Fibroblast of skin of abdomen (primary cell): ENCODE results near the gene CHN2.
A peak's percentile ranks its signal among the peaks of the same experiment; 100 is the strongest.

Source experiments
- DNase-seq: peaks from one replicate; pipeline ENCODE4 v3.0.0-alpha.2; 2013

Gene CHN2

DNA sequence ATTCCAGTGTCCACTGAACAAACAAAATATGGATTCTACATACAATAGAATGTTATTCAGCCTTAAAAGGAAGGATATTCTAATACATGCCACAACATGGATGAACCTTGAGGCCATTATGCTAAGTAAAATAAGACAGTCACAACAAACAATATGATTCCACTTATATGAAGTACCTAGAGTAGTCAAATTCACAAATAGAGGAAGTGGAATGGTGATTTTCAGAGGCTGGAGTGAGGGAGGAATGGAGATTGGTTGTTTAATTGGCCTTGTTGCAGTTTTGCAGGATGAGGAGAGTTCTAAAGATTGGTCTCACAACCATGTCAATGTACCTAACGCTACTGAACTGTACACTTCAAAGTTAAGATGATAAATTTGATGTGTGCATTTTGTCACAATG lies 119.6 kb downstream of the CHN2 start:
- DNase-seq = no peak

DNA sequence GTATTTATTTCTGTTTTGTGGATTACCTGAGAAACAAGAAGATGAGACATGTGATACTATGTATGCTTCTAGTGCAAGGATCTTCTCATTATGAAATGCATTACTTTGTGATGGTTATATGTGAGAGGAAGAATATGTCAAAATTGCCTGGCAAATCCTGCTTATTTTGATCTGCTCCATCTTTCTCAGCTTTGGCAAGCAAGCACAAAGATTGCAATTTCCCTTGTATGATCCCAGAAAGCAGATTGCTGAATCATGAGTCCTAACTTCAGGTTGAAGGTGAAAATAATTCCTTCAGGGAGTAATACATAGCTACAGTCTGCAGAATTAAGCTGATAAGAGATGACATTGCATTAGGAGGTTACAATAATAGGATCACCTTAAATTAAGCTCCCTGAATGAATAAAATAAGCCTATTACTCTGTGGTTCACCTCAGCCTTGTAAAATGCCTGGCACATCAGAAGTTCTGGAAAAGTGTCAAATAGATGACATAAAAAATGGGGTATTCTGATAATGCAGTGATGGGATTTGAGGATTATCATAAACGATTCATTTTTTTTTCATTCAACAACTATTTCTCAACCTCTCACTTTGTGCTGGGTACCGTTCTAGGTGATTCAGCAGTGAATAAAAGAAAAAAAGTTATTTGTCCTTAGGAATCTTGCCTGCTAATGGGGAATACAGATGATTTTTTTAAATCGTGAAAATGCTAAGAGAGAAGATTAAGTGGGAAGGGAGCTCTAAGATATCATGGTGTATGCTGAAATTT lies 120.7 kb downstream of the CHN2 start:
- DNase-seq = no peak

DNA sequence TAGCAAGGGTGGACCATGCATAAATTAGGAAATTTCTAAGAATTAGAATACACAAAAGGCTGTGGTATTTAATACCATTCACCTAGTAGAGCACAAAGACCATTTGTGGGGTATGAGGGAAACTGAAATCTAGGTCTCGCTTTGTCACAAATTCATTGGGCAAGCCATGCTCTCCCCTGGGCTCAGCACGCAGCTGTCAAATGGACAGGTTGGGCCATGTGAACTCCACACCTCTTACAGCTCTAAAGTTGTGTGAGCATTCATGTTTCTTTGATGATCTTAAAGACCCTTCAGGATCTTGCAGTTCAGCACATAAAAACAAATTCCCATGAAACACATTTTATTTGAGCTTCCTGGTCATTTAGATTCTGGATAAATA lies 121.3 kb downstream of the CHN2 start:
- DNase-seq = no peak

DNA sequence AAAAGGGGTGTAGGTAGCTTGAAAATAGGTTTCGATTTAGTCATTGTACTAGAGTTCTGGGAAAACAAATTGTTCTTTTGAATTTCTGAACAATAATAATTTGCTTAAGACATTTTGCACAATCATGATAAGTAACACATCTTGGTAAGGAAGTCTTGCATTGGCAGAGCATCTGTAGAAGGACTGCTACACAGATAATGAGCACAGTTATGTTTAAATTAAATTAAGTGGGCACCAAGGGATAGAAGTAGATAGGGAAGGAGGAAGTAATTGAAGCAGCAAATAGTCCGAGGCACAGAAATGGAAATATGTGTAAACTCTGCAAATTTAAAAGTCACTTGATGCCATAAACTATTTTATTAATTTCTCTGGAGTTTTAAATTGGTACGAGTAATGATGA lies 122.4 kb downstream of the CHN2 start:
- DNase-seq = no peak

DNA sequence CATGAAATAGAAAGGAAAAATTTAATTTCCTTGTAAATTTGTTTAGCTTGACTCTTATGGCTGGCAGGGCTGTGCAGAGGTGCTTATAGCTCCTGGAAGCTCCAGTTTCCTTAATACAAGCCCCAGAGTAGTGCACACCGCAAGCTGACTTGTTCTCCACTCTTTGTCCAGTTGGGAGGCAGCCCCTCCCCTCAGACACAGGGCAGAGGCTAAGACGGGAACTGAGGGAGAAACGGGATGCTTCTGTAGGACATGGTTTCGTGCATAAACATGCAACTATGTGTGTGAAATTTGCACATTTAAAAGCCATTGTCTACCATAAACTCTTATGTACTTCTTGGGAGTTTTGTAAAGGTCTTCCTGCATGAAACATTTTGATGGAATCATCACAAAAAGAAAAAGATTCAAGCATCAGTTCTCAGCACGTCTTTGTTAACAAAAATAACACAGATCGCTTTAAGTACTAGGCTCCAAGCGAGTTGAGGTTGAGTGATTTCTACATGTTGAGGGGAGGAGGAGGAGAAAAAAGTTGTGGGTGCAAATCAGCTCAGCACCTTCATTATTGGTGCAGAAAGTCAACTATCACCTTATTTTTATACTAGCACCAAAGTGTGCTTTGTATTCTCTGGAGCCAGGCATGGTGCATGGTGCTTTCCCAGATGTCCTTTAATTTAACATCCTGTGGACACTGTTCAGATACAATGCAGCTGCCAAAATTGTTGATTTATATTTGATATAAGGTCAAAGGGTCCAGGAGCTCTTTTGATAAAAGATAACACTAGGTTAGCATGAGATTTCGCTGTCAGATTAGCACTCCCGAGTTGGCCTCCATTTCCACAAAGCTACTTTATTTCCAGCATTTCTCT lies 124.5 kb downstream of the CHN2 start:
- DNase-seq = no peak

DNA sequence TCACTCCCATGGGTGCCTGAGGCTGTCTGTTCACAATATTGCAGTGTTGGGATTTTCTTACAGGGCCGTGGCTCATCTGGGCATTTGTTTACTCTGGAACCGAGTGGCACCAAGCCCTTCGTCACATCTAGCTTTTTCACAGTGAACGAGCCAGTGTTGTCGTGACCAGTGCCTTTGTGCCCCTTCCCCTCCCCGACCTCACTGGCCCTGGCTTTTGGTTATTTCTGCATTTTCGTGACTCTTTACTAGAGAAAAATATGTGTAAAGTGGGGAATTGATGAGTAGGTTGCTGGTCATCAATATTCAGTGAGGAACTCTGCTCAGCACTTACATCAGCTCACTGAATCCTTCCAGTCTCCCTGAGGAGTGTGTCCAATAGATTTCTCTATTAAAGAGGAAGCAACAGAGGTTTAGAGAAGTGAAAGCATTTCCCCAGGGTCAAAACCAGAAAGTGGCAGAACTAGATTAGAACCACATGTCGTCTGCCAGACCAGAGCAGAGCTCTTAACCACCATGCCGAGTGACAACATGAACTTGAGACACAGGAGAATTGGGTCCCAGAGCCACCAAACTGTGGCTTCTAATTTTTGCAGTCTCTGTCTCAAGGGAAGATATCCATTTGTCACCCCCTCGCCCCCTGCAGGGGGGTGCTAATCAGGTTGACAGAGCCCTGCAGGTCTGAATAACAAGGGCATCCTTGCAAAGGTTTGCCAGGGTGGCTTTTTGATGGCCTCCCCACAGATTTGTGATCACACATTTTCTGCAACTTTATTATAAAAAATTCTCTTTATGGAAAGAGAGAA lies 125.3 kb downstream of the CHN2 start:
- peak; percentile 26 for DNase-seq

DNA sequence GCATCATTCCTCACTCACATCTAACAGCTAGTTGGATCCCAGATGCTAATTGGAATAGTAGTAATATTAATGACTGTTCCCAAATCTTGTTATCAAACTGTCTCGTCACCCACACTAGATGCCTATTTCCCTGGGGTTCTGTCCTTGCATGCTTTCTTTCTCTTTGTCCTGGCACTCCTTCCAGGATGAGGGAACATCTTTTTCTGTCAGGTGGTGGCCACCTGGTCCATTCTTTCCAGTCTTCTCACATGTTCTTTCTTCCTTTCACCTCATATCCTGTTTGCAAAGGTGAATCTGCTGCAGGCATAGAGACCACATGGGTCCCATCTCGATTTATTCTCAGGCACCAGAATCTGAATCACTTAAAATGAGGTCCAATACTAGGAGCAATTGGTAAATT lies 126.0 kb downstream of the CHN2 start:
- no peak for DNase-seq

DNA sequence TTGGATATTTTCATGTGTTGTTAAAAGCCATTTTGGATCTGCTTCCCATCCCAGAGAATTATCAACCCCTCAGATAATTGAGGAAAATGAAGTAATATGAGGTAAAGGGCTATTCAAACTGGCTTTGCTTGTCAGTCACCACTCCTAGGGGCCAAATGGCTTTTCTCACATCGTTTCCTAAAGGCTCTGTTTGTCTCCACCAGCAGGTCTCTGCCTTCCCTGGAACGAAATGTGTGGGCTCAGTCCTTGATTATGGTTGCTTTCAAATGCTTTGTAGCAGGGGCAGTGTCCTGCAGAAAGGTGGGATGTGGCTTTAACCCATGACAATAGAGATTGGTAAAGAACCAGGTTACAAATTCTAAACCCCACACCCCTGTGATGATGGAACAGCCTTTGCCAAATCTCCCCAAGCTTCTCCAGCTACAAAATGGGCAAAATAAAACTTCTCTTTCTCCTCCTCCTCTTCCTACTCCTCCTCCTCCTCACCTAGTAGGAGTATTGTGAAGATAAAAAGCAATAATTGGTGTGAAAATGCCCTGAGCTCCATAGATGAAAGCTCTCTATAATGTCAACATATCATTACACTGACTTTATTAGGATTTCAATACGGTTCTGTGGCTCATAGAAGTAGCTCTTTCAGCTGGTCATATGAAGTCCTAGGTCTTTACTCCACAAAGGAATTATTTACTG lies 127.6 kb downstream of the CHN2 start:
- no peak for DNase-seq

DNA sequence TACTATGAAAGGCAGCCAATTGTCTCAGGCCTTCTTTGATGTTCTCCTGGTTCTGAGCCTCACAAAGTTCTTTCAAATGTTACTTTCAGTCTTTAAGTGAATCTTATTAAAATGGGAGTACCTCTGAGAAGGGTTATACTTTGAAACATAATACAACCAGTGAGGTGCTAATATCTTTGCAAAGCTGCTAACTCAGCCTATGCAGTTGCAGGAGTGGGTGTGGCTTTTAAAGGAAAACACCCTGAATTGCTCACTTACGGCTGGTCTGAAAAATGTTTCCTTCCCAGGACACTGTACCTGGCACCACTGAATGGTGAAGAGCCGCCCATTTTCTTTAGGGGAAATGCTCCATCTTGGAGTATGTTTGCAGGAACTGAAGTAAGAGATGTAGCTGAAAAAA lies 130.9 kb downstream of the CHN2 start:
- no peak for DNase-seq

DNA sequence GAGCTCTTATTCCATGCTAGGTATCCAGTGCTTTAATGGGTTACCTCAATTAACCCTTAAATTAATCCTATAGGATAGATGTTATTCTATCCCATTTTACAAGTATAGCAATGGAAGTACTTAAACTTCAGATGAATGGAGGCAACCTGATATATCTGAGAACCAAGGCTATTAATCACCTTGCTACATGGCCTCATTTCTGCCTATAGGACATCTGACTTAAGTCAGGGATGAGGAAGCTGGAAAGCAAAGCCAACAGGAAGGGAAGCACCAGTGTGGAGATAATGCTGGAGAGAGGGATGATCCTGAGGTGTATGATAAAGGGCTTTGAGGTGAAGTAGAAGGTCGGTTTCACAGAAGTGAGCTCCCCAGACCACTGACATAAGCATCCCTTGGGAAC lies 132.3 kb downstream of the CHN2 start:
- no peak for DNase-seq

DNA sequence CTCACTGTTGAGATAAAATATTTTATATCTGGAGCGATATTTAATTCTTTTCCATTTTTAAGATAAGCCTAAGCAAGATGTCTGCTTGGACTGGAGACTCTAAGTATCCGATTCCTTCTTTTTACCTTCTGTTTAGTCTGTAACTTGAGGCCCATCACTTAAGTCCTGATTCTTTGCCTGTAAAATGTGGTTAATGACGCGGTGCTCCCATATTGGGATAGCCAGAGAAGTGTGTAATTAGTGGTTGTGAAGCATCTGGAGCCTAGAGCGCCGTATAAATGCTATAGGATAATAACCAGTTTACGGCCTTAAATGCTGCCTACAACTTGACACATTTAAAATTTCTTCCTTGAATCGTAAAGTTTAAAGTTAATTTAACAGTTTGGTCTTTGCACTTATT lies 132.9 kb downstream of the CHN2 start:
- DNase-seq = no peak

DNA sequence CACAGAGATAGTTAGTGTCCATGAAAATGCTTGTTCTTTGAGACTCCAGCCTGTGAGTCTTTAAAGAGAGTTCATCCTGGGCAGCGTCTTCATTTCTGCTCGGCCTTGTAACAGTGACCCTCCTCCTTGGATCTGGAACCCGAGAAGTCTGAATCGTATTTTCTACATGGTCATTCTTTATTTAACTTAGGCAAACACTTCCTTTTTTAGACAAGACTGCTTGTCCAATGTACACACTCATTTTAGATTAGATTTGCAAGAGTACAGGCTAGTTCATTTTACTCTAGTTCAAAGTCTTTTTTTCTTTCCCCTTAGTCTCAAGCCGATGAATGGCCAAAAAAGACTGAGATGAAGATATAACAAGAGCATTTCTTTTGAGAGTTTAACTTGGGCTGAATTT lies 133.5 kb downstream of the CHN2 start:
- no peak for DNase-seq

DNA sequence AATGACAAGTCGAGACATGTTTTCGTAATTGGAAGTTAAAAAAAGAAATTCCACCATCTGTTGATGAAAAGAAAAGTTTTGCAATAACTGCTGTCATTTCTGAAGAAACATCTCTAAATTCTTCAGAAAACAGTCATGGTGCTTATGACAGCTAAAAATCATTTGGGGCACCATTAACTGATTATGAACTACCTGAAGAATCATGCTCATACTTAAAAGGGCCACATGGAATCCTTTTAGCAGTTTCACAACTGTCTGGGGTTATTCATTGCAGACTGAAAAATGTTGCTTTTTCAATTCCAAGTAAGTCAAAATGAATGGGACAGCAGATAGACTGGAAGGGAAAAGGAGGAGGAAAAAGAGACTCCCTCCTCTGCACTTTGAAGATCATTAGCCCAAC lies 134.2 kb downstream of the CHN2 start:
- DNase-seq = peak; percentile 73

DNA sequence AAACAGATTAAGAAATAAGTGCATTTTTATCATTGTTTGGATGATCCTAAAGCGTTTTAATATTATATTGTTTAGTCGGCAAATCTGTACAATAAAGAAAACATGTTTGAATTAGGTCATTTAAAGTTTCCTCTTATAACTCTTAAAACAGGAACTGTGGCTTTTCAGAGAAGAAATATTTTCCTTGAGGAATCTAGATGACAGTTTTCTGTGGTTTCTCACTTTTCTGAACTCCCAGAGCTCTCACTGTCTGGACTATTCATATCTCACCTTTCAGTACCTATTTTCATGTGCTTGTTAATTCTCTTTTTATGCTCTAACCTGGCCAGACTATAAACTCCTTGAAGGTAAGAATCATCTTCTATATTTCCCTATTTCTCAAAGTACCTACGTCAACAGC lies 135.1 kb downstream of the CHN2 start:
- no peak for DNase-seq

DNA sequence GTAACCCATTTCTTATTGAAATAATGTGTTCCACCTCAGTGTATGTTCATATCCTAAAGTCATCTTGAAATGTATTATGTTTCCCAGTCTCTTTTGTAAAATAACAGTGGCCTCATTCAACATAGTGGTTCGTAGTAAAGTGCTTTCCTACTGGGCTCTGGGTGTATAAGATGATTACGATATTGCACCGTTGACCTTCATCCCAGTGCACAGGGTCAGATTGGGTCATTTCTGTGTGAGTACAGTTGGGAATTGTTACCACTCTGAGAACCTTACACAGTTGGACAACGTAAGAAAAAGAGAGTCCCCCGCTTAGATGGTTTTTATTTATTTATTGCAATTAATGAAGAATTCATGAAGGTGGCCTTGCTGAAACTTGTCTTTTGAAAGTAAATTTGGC lies 135.6 kb downstream of the CHN2 start:
- DNase-seq = no peak

DNA sequence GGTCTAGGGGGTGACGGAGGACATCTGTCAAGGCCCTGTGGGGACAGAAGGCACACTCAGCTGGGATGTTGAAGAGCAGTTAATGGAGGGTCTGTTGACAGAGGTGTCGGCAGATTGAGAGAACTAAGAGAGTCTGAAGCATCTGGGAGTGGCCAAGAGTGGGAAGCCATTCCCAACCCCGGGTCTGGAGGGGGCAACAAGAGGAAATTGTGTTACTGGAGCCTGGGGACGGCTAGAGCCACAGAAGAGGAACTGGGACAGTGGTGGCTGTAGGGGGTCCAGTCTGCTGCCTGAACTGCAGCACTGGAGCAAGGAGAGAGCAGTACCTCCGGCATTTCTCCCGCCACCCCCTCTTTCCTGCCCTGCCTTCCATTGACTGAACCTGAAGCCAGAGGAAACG lies 136.6 kb downstream of the CHN2 start:
- DNase-seq = no peak

DNA sequence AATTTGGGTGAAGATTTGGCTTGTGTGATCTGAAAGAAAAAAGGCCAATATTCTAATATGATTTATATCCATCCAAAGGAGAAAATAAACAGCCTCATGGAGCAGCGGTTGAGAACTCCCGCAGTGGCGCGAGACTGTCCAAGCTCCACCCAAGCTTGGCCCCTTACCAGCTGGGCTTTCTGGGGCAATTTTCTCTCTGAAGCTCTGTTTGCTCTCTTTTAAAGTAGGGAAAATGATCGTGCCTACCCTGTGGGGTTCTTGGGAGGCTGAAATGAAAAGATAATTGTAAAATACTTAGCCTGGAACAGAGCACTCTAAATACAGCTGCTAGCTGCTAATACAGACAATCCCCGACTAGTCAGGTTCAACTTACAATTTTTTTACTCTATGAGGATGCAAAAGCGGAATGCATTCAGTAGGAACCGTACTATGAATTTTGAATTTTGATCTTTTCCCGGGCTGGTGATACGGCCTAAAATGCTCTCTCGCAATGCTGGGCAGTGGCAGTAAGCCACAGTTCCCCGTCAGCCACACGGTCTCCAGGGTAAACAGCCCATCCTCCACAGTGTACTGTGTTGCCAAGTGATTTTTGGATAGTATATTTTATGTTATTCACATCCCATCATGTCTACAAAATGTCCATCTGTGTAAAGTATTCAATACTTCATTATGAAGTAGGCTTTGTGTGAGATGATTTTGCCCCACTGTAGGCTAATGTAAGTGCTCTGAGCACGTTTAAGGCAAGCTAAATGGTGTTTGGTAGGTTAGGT lies 137.7 kb downstream of the CHN2 start:
- DNase-seq = no peak

DNA sequence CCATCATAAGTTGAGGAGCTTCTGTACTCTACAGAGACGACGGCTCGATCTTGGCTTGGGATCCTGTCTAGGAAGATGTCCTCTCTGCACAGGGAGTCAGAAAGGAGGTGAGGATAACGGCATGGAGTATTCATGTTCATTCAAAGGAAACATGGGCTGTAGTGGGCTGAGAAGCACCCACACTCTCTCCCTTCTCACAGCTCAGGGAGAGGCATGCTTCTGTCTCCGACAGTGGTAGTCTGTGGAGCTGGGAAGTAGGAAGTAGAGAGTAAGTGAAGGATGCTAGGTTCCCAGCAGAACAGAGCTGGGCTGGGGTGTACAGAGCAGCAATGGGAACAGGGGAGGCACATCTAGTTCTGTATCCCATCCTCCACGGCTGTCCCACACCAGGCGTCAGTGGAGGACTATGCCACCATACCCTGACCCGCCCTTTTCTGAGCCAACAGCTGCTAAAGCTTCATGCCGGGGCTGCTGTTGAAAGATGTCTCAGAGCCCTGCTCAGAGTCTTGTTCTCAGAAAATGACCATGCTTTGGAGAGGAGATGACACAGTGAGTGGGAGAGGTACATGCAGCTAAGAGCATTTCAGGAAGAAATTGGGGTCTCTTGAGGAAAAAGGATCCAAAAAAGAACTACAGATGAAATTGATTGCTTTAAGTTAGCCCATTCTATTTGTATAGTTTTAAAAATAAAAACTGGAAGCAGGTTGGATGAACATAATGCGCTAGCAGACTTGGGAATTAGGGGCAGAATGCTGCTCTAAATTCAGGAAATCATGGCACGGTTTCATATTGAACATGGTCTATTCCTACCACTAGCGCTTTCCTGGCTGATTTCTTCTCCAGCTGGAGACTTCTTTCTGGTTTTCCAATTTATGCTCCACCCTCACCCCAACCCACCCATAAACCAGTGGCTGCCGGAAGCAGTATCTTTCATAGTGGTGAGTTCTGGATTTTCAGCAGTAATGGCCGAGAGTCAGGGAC lies 138.6 kb downstream of the CHN2 start:
- no peak for DNase-seq

DNA sequence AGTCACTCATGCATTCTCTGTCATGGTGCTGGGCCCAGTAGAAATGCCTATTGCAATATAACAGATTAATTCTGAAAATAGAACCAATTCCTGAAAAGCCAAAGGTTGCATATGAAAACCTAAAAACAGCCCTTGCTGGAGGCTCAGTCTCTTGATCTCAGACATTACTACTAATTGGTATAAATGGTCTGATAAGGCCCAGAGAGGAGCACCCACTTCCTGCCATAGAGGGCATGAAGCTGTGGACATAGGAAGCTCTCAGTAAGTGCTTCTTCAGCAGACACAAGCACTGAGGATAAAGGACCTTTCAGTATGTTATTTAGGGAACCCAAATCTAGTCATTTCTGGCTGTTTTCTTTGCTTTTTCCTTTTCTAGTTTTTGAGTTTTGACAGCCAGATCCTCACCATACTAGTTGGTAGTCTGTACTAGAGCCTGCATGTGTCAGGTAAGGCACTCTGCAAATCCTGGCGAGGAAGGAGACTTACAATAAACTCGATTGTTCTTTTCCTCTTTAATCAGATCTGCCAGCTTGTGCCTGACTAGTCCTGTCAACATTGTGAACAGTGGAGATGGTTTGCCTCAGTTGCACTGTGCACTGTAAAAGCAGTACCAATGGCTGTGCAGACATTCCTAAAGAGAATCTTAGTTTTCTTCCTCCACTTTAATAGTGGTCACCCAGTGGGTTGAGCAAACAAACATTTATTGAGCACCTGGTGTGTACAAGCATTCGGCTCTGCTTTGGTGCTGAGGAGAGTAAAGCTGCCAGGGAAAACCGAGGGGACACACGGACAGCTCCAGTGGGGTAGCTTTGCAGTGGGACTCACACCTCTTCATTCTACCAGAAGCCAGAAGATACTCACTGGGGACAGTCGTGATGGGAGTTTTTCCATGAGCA lies 140.9 kb downstream of the CHN2 start:
- DNase-seq = no peak
